Measurements from ENCODE around the gene SDC3.

GRCh38 chr1:30927448-30927847 lies 18.9 kb upstream of the SDC3 start:
- no peak for TF ChIP-seq POLR2AphosphoS5 (IDR thresholded peaks at IDR 0.05; ENCODE audit: low read depth)
- no peak for TF ChIP-seq CTCF (IDR thresholded peaks at IDR 0.05; ENCODE audit: insufficient read depth, low read length)
- no peak for TF ChIP-seq REST (IDR thresholded peaks at IDR 0.05; ENCODE audit: insufficient replicate concordance, low read depth)

Measured in HL-60 (cell line).